HK-2 (cell line): Measurements from ENCODE around the gene KDM1A.

Experiments
- DNase-seq: peaks from one replicate; pipeline ENCODE4 v3.0.0-alpha.2; 2018; ENCODE audit not compliant: unreplicated experiment

The KDM1A gene

DNA sequence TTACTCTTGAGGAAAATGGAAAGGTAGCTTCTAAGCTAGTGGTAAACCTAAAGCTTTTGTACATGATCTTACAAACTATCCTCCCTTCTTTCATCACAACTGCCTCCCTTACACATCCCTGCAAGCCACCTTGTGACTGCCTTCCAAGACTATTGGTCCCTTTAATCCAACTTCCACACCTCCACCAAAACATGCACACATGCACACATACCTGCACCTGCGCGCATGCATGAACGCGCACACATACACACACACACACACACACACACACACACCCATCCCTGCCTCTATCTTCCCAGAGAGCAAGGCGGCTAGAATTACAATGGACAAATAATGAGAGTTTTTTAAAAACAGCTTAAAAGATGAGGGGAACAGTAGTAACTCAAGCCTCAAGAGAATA lies 91.1 kb downstream of the KDM1A start:
- no peak for DNase-seq

DNA sequence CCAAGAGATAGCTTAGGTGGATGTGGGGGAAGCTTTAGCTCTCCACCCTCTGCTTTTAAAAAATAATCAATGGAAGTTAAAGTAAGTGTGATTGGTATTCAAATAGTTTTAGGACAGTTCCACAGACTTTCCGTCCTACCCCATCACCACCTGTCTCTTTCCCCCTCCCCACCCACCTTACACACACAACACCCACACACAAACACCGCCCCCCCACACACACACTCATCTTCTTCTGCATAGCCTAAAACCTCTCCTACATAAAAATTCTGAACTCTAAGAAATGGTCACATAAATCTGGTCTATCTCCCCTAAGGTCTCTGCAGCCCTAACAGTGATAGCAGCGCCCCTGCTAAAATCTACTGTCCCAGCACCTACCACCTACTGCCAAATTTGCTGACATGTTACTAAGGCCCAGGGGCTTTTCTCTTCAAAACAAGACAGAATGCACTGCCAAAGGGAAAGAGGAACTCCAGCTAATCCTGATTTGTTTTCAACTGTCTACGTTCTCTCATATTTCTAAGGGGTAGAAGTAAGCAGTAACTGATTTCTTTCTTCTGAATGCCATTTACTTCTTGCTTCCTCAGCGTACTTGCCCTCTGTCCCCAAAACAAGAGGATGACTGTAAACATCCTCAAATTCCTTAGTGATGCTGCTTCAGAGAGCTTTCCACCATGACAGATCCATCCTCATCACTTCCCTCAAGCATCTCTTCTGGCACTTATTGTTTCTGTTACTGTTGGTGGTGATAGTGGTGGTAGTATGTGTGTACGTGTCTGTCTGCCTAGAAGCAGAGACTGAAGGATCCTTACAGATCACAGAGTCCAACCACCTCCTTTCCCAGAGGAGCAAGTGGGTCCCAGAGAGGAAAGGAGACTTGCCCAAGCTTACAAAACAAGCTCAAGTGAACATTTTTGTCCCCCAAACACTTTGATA lies 92.6 kb downstream of the KDM1A start:
- no peak for DNase-seq

DNA sequence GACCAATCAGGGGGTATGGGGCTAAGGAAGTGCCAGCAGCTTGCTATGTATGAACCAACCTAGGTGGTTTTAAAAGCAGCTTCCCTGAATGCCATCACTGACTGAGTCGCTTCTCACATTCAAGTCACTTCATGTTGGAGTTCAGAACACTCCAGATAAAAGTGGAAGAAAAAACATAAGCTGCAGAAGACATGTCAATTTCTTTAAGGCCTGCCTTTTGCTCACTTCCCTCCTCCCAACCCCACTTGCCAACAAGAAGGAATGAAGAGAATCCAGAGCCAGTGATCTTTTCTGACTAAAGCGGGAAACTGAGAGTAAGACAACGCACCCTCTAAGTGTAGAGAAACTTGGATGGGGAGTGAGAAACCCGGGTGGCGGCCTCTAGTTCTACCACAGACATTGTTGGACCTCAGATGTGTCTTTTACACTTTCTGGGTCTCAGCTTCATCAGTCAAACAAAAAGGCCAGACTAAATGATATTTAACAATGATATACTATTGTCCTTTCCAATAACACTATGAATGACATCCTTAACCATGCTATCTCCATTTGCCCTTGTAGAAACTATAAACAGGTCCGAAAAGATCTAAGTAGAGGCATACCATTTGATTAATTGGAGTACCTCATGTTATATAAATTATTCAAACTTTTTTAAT lies 95.3 kb downstream of the KDM1A start:
- DNase-seq, result no peak

DNA sequence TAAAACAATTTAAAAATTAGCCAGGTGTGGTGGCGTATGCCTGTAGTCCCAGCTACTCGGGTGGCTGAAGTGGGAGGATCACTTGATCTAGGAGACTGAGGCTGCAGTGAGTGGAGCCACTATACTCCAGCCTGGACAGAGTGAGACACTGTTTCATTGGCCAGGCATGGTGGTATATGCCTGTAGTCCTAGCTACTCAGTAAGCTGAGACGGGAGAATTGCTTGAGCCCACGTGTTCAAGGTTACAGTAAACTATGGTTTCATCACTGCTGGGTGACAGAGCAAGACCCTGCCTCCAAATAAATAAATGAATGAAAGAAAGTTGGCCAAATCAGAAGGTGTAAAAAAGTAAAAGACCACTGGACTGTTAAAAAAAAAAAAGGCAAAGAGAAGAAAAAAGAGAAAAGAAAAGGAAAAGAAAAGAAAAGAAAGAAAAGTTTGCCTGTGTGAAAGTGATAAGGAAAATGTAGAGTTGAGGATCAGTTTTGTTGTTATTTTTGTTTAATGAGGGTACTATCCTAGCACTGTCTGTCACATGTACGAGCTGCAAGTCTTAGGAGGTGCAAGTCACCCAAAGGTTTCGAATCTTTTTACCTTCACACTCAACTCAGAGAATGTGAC lies 97.1 kb downstream of the KDM1A start:
- DNase-seq, result no peak

DNA sequence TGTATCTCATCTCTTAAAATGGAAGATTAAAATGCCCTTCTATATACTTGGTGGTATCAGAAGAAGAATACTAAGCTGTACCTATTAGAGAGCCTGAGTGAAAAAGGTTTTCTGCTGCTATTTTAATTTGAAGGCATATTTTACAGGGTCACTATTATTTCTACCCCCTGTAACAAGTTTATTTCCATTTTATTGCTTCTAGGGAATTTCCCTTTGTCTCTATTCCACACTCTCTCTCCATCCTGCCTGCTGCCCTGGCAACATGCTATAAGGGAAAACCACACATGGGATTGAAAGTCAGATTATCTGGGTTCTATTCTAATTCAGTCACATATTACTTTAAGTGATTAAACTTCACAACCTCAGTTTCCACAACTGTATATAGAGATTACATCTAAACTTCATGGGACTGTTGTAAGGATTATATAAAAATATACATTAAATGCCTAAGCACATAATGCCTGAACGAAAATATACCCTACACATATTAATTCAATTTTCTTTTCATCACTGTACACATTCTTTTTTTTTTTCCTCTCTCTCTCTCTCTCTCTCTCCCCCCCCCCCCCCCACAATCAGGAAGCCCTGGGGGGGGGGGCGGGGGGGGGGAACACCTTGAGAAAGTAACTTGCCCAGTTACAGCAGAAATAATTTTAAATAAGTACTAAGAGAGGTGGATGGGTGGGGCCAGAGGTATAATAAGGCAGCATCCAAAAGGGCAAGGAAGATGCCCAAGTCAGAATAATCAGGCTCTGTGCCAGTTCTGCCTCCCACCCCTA lies 97.8 kb downstream of the KDM1A start:
- no peak for DNase-seq

DNA sequence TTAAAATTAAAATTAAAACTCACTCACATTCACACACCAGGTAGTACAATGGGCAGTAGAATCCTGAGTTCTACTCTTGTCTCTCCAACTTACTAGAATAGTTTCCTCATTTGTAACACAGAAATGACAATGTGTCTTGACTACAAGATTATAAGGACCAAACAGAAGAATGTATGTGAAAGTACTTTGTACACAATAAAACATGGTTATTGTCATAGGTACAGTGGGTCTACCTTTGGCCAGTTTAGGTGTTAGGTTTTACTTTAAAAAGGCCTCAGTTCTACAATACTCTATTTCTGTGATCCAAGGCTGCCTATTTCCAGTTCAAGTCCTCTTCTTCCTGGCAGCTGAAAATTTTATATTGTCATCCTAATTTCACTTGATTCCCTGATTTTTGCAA lies 99.1 kb downstream of the KDM1A start:
- no peak for DNase-seq

DNA sequence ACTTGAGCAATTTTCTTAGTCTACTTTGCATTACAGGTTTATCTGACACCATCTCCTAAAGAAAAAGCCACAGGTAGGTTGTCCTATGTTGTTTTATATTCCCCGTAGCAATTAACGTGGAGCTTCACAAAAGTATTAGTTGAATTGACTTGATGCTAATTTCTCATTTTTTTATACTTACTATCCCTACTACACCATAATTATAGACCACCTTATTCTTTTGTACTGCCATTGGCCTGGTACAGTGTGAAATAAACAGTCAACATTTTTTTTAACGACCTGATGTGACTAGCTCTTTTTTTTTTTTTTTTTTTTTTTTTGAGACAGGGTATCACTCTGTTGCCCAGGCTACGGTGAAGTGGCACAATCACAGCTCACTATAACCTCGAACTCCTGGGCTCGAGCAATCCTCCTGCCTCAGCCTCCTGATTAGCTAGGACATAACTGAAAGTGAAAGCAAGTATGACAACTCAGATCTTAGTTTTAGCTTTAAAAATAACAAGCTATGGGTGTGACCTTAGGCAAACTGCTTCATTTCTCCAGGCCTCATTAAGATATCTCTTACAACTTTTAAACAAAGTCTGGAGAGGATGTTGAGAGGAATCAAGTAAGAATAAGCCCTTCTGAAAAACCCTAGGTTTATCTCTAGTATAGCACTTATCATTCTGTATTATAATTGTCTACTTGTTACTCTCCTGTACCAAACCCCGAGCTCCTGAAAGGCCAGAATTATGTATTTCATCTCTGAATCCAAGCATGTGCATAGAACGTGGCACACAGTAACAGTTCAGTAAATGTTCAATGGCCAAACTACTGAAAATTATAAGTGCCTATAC lies 99.9 kb downstream of the KDM1A start:
- no peak for DNase-seq

DNA sequence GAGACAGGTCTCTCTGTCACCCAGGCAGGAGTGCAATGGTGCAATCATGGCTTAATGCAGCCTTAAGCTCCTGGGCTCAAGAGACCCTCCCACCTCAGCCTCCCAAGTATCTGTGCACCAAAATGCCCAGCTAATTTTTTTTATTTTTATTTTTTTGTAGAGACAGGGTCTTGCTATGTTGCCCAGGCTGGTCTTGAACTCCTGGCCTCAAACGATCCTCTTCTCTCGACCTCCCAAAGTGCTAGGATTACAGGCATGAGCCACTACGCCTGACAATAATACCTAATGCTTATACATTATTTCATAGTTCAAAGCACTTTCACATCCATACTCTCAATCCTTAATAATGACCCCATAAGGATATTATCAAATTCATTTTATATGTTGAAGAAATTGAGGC lies 101.1 kb downstream of the KDM1A start:
- DNase-seq, result no peak

DNA sequence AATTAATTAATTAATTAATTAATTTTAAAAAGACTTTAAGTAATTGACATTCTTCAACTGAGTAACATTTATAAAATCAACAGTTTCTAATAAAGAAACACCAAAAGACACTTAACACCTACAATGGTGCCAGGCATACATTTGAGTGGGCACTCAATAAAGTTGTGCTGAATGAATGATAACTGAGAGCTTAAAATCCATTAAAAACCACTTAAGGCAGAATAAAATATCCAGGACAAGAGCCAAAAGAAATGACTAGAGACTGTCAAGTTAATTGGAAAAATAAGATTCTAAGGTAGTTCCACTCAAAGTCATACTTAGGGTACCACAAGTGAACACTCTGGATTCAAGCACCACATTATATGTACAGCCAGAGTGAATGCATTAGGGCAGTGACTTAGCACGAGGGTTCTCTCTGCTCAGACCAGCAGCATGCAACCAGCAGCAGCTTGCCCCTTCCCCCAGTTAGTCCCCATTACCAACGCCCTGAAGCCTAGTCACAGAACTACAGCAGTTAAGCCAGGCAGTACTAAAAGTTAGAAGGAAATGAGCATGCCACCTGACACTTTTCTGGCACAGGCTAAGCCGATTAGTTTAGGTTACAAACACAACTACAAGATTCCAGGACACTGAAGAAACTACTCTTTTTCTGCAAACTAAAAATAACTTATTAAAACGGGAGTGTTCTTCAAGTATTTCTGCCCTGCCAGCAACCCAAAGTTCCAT lies 102.9 kb downstream of the KDM1A start:
- DNase-seq, result no peak

DNA sequence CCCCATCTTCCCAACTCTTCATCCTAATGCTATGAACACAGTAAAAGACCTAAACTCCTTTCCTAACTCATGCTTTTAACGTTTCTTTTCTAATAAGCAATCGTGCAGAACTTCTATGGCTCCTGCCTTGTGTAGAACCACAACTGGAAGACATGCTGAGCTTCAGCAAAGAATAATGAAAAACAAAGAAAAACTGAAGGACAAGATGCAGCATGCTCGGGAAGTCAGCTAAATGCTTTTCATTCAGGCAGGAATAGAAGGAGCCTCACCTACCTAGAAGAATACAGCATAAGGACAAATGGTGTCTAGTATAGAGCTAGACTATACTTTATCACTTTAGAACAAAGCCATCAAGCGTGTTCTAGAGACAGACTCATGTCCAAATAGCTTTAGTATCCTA lies 103.5 kb downstream of the KDM1A start:
- no peak for DNase-seq

DNA sequence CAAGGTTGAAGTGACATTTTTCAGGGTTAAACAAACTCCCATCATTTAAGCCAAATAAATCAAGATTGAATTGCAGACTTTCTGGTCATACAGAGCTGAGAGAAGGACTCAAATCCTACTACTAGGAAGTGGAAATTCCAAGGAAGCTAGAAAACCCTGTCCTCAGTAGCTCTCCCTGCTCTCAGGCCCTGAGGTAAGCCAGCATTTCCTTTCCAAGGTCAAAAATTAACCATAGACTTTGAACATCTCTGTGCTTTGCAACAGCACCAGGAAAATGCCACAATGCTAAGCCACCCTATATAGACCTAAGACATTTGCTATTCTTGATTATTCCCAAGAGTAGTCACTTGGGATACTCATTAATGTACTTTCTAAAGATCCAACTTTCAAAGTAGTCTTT lies 104.3 kb downstream of the KDM1A start:
- DNase-seq, result no peak

DNA sequence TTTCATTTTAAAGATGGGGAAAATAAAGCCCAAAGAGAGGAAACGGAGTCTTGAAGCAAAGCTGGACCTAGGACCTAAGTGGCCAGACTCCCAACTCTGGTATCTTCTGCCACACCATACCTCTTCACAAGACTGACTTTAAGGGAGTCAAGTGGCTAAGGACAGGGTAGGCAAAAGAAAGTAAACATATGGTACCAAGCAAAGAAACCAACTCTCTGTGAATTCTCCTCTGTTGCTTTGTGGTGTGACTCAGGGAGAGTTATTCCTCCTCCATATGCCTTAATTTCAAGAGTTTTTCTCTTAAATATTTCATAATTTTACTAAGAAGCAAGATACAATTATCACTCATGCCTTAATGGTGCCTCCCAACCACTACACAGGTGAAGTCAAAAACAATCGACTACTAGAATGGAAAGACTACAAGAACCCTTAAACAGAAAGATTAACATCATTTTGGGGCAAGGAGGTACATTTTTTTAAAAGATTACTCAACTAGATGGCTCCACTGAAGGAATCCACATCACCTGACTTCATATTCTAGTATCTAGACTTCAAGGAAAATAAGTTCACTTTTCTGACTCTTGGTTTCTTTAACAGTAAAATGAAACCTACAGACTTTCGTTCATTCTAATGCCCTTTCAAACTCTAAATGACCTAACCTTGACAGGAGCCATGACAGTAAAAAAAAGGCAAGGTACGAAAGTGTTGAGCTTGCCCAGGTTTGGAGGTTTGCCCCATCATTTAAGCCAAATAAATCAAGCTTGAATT lies 105.2 kb downstream of the KDM1A start:
- DNase-seq, result no peak

DNA sequence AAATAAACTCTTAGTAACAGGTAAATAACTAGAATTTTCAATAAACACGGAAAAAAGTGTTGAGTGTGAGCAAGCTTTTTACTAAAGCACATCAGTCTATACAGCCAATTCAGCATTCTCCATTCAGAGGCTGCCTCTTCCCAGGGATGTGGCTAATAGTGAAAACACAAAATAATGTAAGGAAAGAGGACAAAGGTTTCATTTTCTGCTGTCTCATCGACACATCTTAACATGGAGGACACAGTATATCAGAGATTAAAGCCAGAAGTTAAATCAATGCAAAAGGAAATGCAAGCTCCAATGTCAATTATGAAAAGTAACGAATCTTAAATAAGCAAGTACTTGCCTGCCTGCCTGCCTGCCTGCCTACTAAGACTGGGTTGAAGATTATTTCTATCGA lies 106.2 kb downstream of the KDM1A start:
- DNase-seq, result no peak

DNA sequence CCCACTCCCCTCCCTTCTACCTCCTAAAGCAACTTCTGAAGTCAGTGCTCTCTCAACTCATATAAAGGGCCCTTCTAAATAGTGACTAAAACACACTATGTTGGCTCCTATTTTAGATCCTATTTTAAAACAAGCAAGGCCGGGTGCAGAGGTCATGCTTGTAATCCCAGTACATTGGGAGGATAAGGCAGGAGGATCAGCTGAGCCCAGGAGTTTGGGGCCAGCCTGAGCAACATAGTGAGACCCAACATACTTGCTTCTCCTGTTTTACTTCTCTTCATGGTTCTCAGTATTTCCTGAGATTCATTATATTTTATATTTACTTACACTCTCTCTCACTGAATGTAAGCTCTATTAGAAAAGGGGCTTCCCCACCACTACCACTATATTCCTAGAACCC lies 106.9 kb downstream of the KDM1A start:
- no peak for DNase-seq

DNA sequence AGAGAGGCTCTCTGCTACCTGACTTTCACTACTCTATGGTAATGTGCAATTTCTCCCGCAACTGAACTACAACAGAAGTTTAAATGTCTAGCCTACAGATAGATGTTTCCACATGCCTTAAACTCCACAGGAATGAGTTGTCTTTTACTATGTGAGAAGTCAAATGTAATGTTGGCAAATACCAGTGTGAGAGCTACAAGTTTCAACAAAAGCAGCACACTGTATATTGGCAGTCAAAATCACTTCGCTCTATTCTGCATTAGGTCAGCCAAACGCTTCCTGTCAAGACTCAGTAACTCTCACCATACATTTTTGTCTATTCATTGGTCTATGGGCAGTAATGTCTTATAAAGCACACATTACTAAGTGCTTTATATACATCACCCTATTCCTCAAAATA lies 107.5 kb downstream of the KDM1A start:
- DNase-seq, result no peak

DNA sequence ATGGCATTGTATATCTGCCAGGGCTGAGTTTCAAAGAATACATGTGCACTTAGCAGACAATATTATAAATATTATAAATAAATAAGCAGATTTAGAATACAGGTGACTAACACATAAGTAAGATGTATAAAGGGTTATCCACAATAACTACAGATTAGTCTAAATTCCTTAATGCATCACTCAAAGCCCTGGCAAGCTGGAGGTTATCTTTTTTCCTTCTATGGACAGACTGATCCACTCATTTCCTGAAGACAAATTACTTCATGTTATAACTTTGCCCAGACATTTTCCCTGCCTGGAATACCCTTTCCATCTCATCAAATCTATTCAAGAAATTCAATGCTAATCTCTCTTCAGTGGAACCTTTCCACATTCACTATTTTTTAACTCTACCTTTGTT lies 110.6 kb downstream of the KDM1A start:
- DNase-seq, result no peak

DNA sequence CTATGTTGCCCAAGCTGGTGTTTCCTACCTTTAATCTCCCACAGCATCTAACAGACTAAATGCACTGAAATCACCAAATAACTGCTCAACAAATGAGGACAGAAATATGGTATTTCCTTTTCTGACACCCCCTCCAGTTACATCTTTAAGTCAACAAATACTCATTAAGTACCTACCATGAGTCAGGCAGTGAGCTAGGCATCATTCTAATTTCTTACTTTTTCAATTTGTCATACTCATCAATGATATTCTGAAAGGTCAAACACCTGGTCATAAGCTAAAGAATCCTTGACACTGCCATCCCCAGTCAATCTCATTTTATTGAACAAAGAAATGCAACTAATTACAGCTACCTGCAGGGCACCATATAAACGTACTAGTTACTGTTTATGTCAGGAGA lies 112.8 kb downstream of the KDM1A start:
- DNase-seq, result no peak
